Measurements from ENCODE around the gene ARID5A. TPM values are rescaled to one million over a fixed set of nuclear protein-coding genes. Genes with fewer than 3 reads are reported as not detected.
"Not testable (repeated sequence)": the region's sequence is repeated elsewhere in the genome, so short reads cannot be mapped to it uniquely, and the experiment has no call there.

ARID5A gene
- total and polyA plus RNA-seq, 2 donors (not counting 1 experiment from before 2014, with no cell fraction given) = 35.5 to 93.0 TPM

DNA sequence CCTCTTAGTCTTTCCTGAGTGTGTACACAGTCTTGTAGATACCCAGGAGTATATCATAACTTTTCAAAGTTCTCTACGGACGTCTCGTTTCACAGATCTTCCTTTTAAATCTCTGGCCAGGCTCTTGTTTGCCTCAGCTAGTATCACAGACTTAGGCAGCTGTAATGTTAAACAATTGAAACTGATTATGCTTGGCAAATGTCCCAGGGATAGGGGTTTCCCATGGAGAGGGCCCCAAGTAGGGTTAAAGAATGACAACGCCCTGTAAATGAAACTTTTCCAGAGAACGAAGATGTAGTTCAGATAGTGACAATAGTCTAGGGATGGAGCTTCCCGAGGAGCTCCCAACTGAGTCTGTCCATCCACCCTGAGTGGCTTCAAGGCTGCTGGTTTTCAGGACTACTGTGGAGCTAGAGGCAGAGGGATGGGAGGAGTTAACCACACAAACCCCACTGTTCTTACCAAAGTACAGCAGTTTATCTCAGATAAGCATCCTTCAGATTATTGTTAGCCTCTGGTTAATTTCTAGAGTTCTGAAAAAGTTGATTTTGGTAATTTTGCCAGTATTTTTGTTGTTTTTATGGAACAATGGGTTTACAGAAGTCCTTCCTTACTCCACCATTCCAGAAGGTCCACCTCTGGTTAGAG is 40.4 kb upstream of the ARID5A start:
- Histone ChIP-seq H4K20me1 (ENCODE audit: control insufficient read depth, insufficient read depth, low read length, poor library complexity, severe bottlenecking) (no peaks in the 10 kb centered on the region), H3K4me1 (ENCODE audit: control insufficient read depth in 2 of 2, insufficient read depth in 2 of 2, low read length in 2 of 2) (peaks cover 0 to under 1% of the 10 kb centered on the region in 2 donors), H2AFZ (ENCODE audit: insufficient read depth, low read depth, low read length, poor library complexity, severe bottlenecking) (no peak overlapping the region), H3K79me2 (ENCODE audit: control insufficient read depth, insufficient read depth, low read length) (no peaks in the 10 kb centered on the region), H3K27me3 (replicated peaks in 1 of 4; ENCODE audit: control extremely low read depth in 1 of 4, control insufficient read depth in 3 of 4, insufficient read depth in 4 of 4, low read length in 3 of 4) (no peaks in the 10 kb centered on the region), H3K27ac (ENCODE audit: low read length in 2 of 2) (no peak overlapping the region), H3K4me2 (replicated peaks; ENCODE audit: low read depth, low read length, poor library complexity, severe bottlenecking) (no peak overlapping the region), H3K9me3 (ENCODE audit: control extremely low read depth in 1 of 3, control insufficient read depth in 2 of 3, insufficient read depth in 1 of 3, low read length in 2 of 3) (peaks cover 0 to 17% (median 12%) of the 10 kb centered on the region in 3 donors), H3K9ac (ENCODE audit: low read length) (no peak overlapping the region), H3K36me3 (replicated peaks in 1 of 2; ENCODE audit: control extremely low read depth in 1 of 2, control insufficient read depth in 1 of 2, extremely low read depth in 1 of 2, insufficient read depth in 2 of 2, low read length in 1 of 2) (no peaks in the 10 kb centered on the region), H3K4me3 (ENCODE audit: control extremely low read depth in 1 of 5, extremely low read depth in 1 of 5, insufficient read depth in 1 of 5, low read depth in 2 of 5, low read length in 4 of 5) (no peak overlapping the region)
- ATAC-seq (ENCODE audit: low read depth) (no peak), DNase-seq (no peak)
- ChIA-PET POLR2A (no interaction called here), CTCF (interaction anchor here (0.6 to 1.4 kb wide), 3 partner anchors 12 to 379 kb away, joined by 3 read pairs; partner anchors contain the start of gene ADRA2B)
- Mint-ChIP-seq H3K4me3 (no peak overlapping the region), H3K9me3 (ENCODE audit: insufficient read depth) (peaks cover 9% of the 10 kb centered on the region), H3K4me1 (peaks cover 3% of the 10 kb centered on the region), H3K27ac (no peak overlapping the region), H3K27me3 (no peaks in the 10 kb centered on the region)
- TF ChIP-seq EZH2 (IDR thresholded peaks at IDR 0.05; ENCODE audit: borderline replicate concordance, insufficient read depth, low read depth, low read length, poor library complexity, severe bottlenecking) (no peak), CTCF (IDR thresholded peaks at IDR 0.05) (no peak)
- intact Hi-C loops (cut with micrococcal nuclease) = no loop called here
- 100% methylated on average over 2 of the region's 6 CpGs for WGBS (ENCODE audit: insufficient coverage)

DNA sequence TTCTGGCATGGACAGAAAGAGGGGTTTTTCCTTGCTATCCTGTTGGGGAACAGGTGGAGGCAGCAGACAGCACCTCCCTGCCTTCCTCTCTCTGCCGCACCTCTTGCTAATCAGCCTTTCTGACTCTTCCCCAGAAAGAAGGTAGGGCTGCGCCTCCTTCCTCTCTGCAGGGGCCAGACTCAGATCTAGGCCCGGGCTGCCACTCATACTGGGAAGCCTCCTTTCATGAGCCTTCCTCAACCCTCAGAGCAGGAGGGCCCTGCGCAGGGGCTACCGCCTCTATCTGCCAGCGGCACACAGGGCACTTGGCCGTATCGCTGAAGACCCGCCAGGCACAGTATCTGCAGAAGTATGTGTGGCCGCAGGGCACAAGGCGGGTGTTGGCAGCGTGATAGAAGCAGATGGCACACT is 38.5 kb upstream of the ARID5A start:
- H3K27ac ChIP-seq (ENCODE audit: low read length in 2 of 2) = no peak overlapping the region
- H3K9me3 Mint-ChIP-seq (ENCODE audit: insufficient read depth) = peaks cover 9% of the 10 kb centered on the region
- H3K4me1 ChIP-seq (ENCODE audit: control insufficient read depth in 2 of 2, insufficient read depth in 2 of 2, low read length in 2 of 2) = peaks cover 11 to 12% of the 10 kb centered on the region in 2 donors
- no peak overlapping the region for H3K4me3 ChIP-seq (ENCODE audit: control extremely low read depth in 1 of 5, extremely low read depth in 1 of 5, insufficient read depth in 1 of 5, low read depth in 2 of 5, low read length in 4 of 5)
- 91% methylated on average over 10 of the region's 12 CpGs for WGBS (ENCODE audit: insufficient coverage)
- peaks cover 10% of the 10 kb centered on the region for H3K4me1 Mint-ChIP-seq
- DNase-seq = no peak
- no peaks in the 10 kb centered on the region for H3K27me3 ChIP-seq (replicated peaks in 1 of 4; ENCODE audit: control extremely low read depth in 1 of 4, control insufficient read depth in 3 of 4, insufficient read depth in 4 of 4, low read length in 3 of 4)
- intact Hi-C loops (cut with micrococcal nuclease) = no loop called here
- CTCF ChIA-PET = no interaction called here
- no peaks in the 10 kb centered on the region for H3K36me3 ChIP-seq (replicated peaks in 1 of 2; ENCODE audit: control extremely low read depth in 1 of 2, control insufficient read depth in 1 of 2, extremely low read depth in 1 of 2, insufficient read depth in 2 of 2, low read length in 1 of 2)
- POLR2A ChIA-PET = interaction anchor here (0.6 kb wide), 1 partner anchor 222 kb away, joined by 7 read pairs; no protein-coding TSS in a partner anchor
- peaks cover 0 to 17% (median 12%) of the 10 kb centered on the region in 3 donors for H3K9me3 ChIP-seq (ENCODE audit: control extremely low read depth in 1 of 3, control insufficient read depth in 2 of 3, insufficient read depth in 1 of 3, low read length in 2 of 3)
- H3K27ac Mint-ChIP-seq = no peak overlapping the region
- TF ChIP-seq EZH2 (IDR thresholded peaks at IDR 0.05; ENCODE audit: borderline replicate concordance, insufficient read depth, low read depth, low read length, poor library complexity, severe bottlenecking) (no peak), CTCF (IDR thresholded peaks at IDR 0.05) (no peak)
- no peaks in the 10 kb centered on the region for H3K27me3 Mint-ChIP-seq
- H3K79me2 ChIP-seq (ENCODE audit: control insufficient read depth, insufficient read depth, low read length) = no peaks in the 10 kb centered on the region
- H3K9ac ChIP-seq (ENCODE audit: low read length) = no peak overlapping the region
- H3K4me2 ChIP-seq (replicated peaks; ENCODE audit: low read depth, low read length, poor library complexity, severe bottlenecking) = no peak overlapping the region
- no peak overlapping the region for H3K4me3 Mint-ChIP-seq
- no peaks in the 10 kb centered on the region for H4K20me1 ChIP-seq (ENCODE audit: control insufficient read depth, insufficient read depth, low read length, poor library complexity, severe bottlenecking)
- no peak for ATAC-seq (ENCODE audit: low read depth)
- no peak overlapping the region for H2AFZ ChIP-seq (ENCODE audit: insufficient read depth, low read depth, low read length, poor library complexity, severe bottlenecking)

DNA sequence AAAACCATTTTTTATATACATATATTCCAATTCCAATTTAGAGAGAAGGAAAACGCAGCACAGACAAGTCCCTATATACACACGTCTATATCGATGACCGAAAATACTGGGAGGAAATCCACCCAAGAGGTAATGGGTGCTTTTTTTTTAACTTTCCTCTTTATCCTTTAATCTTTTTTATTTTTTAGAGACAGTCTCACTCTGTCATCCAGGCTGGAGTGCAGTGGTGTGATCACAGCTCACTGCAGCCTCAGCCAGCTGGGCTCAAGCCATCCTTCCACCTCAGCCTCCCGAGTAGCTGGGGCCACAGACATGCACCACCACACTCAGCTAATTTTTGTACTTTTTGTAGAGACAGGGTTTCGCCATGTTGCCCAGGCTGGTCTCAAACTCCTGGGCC is 37.9 kb upstream of the ARID5A start:
- CTCF ChIA-PET; H3K36me3 ChIP-seq (replicated peaks in 1 of 2; ENCODE audit: control extremely low read depth in 1 of 2, control insufficient read depth in 1 of 2, extremely low read depth in 1 of 2, insufficient read depth in 2 of 2, low read length in 1 of 2); H3K4me2 ChIP-seq (replicated peaks; ENCODE audit: low read depth, low read length, poor library complexity, severe bottlenecking); DNase-seq; H2AFZ ChIP-seq (ENCODE audit: insufficient read depth, low read depth, low read length, poor library complexity, severe bottlenecking); H3K27me3 Mint-ChIP-seq; H3K4me3 Mint-ChIP-seq; ATAC-seq (ENCODE audit: low read depth); POLR2A ChIA-PET; H3K27ac ChIP-seq (ENCODE audit: low read length in 2 of 2); H3K4me3 ChIP-seq (ENCODE audit: control extremely low read depth in 1 of 5, extremely low read depth in 1 of 5, insufficient read depth in 1 of 5, low read depth in 2 of 5, low read length in 4 of 5); H3K27me3 ChIP-seq (replicated peaks in 1 of 4; ENCODE audit: control extremely low read depth in 1 of 4, control insufficient read depth in 3 of 4, insufficient read depth in 4 of 4, low read length in 3 of 4); H4K20me1 ChIP-seq (ENCODE audit: control insufficient read depth, insufficient read depth, low read length, poor library complexity, severe bottlenecking); H3K9me3 Mint-ChIP-seq (ENCODE audit: insufficient read depth); intact Hi-C loops (cut with micrococcal nuclease); H3K79me2 ChIP-seq (ENCODE audit: control insufficient read depth, insufficient read depth, low read length); H3K9ac ChIP-seq (ENCODE audit: low read length); H3K27ac Mint-ChIP-seq: not testable (repeated sequence)
- Histone ChIP-seq H3K4me1 (ENCODE audit: control insufficient read depth in 2 of 2, insufficient read depth in 2 of 2, low read length in 2 of 2) (peaks cover 11 to 12% of the 10 kb centered on the region in 2 donors), H3K9me3 (ENCODE audit: control extremely low read depth in 1 of 3, control insufficient read depth in 2 of 3, insufficient read depth in 1 of 3, low read length in 2 of 3) (peaks cover 0 to 17% (median 10%) of the 10 kb centered on the region in 3 donors)
- WGBS (ENCODE audit: insufficient coverage) = no CpG with 5 or more reads among the region's 6 CpGs
- H3K4me1 Mint-ChIP-seq = peaks cover 13% of the 10 kb centered on the region

Measured in B cell (primary cell).